ENCODE data around the gene NFILZ.

NFILZ gene, protein sequence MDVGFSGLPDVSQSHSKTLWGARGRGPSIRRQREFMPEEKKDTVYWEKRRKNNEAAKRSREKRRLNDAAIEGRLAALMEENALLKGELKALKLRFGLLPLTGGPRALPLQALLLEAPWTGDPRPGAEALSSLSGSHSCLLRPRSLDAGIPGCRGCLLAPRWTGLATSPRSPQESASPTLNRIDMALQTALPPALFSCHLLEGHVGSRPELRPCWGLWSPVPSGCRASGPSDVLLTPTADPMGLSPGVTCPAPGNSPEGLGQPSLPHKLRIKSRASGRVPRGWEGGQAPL

DNA sequence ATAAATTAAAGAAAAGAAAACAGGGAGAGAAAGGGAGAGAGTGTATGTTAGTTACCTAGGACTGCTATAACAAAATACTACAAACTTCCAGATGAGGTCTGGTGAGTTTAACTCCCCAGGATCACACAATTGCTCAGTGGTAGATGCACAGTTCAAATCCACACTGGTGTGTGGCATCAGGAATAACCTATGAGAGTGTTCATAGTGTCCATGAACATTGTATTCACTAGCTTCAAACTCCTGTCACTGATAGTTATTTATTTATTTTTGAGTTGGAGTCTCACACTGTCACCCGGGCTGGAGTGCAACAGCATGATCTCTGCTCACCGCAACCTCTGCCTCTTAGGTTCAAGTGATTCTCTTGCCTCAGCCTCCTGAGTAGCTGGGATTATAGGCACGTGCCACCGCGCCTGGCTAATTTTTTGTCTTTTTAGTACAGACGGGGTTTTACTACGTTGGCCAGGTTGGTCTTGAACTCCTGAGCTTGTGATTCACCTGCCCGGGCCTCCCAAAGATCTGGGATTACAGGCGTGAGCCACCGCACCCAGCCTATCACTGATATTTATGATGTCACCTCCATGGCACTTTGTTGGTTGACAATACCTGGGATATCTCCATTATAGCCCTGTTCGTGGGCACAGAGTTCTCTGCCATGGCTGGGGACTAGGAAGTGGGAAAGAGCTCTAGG is at the start of gene NFILZ:
TSS of gene NFILZ (plus strand) at position 638 of the 688 bp plus-strand sequence. CDS start 46,133 bp downstream, outside the sequence.
- FAIRE-seq: no peak
- DNase-seq (ENCODE audit: insufficient read length, low spot score): no peak

DNA sequence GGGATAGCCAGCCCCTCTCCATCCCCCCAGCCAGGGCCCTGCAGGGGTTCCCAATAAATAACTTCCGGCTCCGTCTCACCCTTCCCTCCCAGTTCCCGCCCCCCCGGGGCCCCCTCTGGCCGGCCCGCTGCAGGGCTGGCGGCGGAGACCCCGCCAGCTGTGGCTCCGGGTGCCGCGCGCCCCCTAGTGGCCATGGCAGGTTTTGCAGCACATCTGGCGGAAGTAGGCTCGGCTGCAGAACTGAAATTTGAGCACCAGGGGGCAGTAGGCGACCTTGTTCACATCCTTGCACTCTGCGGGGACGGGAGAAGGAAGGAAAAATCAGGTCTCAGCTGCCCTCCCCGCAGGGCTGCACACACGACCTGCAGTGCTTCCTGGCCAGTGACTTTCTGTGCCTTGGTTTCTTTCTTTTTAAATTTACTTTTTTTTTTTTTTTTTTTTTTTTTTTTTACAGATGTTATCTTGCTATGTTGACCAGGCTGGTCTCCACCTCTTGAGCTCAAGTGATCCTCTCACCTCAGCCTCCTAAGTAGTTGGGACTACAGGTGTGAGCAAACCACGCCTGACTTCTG is 49.6 kb upstream of the NFILZ start:
- FAIRE-seq: peak; percentile 92
- peak; percentile 78 for DNase-seq (ENCODE audit: insufficient read length, low spot score)

DNA sequence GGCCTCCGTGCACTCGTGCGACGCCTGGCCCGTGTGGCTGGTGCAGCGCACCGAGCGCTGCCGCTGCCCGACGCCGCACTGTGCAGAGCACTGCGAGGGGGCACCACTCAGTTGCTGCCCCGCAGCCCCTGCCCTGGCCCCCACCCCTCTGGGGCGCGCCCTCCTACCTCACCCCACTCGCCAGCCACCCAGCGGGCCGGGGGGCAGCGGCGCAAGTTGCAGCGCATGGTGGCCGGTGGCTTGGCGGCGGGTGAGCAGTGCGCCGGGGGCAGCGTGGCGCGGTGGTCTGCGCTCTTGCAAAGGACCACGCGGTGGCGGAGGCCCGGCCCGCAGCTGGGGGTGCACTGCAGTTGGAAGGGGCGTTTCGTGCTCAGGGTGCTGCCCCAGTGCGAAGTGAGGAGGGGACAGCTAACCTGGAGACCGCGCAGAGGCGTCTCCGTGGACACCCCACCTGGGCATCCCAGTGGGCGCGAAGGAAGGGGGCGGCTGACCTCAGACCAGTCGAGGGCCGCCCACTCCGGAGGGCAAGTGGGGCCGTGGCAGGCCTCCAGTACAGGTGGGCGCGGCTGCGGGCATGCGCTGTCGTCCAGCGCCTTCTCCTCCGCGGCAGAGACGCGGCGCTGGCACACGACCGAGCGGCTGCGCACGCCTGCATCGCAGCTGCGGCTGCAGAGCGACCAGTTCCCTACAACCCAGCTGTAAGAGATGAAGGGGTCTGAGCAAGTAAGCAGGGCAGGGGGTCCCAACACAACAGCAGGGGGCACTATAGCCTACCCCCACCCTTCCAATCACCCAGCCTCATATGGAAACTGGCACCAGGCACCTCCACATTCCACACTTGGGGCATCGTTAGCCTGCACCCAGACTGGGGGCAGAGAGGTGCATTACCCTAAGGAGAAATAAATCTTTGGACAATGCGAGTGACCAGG is 45.2 kb upstream of the NFILZ start:
- FAIRE-seq: no peak

DNA sequence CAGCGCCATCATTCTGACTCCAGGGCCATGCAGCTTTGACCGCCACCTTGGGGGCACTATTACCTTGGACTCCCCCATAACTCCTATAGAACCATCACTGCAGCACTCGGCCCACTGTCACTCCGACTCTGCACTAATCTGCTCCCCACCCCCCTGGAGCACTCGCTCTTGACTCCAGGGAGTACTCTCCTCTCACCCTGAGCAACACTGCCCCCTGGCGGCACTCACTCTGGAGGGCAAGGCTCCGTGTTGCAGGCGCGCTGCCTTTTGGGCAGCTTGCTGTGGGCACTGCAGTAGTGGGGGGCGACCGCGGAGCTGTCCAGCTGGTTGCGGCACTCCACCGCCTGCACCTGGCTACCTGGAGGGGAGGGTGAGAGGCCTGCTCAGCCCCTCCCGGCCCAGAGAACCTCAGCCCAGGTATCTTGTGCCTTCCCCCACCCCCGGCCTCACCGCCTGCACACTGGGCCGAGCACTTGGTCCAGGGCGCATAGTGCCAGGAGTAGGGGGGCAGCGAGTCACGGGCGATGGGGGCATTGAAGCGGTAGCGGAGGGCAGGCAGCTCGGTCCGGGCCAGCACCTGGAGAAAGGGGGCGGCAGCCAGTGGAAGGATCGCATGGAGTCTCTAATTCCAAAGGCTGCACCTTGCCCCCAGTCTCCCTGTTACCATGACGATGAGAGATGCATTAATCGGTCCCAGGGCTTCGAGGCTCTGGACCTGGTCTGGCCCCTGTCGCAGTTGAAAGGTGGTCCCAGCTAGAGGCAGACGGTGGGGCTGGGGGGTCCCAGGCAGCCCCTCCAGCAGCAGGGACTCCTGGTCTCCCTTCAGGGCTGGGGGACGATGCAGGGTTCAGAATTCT is 44.3 kb upstream of the NFILZ start:
- DNase-seq (ENCODE audit: insufficient read length, low spot score): no peak
- peak; percentile 38 for FAIRE-seq

More for the DNA sequence above, 45.2 kb upstream of the NFILZ start:
- no peak for DNase-seq (ENCODE audit: insufficient read length, low spot score)

DNA sequence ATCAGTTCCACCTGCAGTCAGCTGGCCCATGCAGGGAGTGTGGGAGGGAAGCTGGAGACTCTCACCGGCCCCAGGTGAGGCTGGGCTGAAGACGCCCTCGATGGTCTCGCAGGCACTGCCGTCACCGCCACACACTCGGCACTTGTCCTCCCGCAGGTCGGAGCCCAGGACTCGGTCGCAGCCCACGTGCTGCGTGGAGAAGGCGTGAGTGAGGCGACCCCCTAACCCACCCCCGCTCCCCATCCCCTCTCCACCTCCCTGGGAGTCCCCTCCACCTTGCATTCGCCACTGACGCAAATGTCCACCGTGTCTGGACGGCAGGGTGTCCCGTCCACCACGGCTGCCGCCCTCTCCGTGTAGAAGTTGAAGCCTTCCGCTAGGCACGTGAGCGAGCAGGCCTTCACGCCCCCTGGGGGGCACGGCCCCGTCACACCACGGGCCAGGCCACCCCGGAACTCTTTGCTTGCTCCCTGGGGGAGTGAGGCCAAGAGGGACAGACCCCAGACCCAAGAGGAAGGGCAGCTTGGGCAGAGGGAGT is 41.2 kb upstream of the NFILZ start:
- FAIRE-seq: no peak
- DNase-seq (ENCODE audit: insufficient read length, low spot score): no peak

DNA sequence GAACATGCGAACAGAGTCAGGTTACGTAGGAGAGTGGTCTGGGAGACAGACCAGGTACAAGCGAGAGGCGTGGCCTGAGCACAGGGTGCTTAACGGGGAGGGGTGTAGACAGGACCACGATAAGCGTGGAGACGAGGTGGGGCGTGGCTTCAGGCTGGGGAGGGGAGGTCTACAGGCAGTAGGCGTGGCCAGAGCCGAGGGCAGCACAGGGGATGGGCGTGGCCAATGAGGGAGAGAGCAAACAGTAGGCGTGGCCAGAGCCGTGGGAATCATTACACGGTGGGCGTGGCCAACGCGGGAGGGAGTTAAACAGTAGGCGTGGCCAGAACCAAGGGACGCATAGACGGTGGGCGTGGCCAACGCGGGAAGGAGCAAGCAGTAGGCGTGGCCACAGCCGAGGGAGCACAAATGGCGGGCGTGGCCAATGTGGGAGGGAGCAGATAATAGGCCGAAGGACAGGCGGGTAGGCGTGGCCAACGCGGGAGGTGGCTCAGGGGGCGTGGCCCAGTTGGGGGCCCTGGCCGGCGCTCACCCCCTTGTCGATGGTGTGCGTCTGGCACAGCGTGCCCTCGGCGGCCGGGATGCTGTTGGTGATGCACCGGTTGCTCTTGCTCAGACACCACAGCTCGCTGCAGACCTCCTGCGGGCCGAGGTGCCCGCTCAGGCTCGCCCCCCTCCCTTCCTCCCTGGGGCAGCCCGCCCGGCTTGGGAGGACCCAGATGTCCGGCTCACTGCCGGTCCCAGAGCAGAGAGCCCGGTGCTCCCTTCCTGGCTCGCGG is 38.0 kb upstream of the NFILZ start:
- FAIRE-seq (peak; percentile 100), DNase-seq (ENCODE audit: insufficient read length, low spot score) (peak; percentile 95)

DNA sequence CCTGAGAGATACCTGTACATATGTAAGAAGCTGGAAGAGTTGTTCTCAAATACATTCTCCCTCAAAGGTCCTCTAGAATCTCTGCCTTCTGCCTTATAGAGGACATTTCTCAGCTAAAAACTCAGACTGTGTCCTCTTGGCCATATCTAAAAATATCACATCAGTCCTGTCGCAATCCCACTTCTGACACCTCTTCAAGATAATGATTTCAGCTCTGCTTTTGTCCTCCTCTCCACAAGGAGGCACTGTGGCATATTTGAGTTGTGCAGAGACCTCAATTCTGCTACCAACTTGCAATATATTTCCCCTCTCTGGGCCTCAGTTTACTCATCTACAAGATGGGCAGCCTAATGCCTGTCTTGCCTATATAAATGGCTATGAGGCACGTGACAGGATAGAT is 36.5 kb upstream of the NFILZ start:
- FAIRE-seq: no peak
- DNase-seq (ENCODE audit: insufficient read length, low spot score): no peak

DNA sequence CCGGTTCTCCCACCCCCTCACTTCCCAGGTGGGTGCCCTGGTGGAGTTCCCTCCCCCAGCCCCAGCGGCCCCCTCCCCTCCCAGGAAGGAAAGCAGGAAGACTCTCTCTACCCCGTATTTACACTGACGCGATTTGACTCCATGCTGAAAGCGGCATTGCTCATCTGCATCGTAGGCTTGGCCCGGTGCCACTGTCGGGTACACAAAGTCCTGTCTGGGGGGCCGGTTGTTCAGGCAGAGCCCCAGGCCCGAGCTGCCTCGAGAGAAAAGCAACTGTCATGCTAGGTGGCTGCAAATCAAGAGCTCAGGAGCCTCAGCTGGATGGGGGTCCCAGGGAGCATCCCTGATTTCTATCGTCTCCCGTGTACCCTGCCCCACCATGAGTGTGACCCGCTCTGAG is 34.8 kb upstream of the NFILZ start:
- FAIRE-seq: no peak
- DNase-seq (ENCODE audit: insufficient read length, low spot score): no peak

DNA sequence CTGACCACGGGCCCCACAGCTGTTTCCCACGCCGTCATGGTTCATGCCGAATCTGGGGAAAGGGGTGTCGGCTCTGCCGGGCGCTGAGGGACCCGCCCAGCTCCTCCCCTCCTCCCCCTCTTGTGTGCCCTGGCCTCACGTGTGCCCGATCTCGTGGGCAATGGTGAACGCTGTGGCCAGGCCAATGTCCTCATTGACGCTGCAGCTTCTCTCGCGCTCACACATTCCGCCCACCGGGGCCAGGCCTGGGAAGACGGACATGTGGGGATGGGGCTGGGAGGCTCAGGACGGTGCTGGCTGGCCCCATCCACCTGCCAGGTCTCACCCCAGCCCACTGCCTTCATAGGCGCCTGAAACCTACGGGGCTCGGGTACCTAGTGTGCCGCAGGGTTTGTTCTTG is 34.3 kb upstream of the NFILZ start:
- FAIRE-seq: no peak
- DNase-seq (ENCODE audit: insufficient read length, low spot score): no peak

DNA sequence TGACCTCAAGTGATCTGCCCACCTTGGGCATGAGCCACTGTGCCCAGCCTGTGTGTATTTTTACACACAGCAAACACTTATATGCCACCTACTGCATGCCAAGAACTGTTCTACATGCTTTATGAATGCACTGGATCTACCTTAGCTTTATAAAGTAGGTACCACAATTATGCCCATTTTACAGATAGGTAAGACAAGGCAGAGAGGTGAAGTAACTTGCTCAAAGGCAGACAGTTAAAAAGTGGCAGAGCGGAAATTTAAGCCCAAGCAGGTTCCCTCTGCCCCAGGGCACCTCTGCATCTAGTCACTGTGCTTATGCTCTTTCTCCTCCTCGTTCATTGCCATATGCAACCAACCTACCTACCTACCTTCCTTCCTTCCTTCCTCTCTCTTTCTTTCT is 30.4 kb upstream of the NFILZ start:
- FAIRE-seq (no peak), DNase-seq (ENCODE audit: insufficient read length, low spot score) (no peak)

DNA sequence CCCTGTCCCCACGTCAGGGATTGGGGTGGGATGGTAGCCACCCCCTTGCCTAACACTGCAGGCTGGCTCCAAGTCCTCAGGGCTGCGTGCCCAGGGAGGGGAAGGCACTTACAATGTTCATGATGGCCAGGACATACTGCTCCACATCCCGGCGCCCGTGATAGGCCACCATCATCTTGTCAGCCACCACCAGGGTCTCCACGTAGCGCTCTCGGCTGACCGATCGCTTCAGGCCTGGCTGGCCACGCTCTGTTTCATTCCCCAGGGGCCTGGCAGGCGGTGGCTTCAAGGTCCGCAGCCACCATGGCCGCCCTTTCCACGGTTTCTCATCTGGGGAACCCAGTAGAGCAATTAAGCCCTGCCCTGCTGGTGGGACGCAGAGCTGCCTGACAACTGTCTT is 29.6 kb upstream of the NFILZ start:
- no peak for FAIRE-seq
- DNase-seq (ENCODE audit: insufficient read length, low spot score): no peak

DNA sequence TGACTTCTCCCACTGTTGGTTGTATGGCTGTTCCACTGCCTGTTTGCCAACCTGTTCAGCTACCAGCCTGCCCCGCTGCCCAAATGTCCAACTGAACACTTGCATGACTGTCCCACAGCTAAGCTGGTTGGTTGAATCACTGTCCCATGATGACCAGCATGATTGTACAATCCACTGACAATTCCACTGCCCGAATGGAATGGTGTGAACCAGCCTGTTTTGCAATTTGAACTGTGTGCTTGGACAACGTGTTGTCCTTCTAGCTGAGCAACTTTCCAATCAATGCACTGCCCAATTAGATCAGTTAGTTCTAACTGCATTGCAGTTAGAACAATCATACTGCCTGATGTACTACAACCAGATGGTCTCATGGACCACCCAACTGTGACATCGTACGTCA is 28.6 kb upstream of the NFILZ start:
- peak; percentile 90 for FAIRE-seq

DNA sequence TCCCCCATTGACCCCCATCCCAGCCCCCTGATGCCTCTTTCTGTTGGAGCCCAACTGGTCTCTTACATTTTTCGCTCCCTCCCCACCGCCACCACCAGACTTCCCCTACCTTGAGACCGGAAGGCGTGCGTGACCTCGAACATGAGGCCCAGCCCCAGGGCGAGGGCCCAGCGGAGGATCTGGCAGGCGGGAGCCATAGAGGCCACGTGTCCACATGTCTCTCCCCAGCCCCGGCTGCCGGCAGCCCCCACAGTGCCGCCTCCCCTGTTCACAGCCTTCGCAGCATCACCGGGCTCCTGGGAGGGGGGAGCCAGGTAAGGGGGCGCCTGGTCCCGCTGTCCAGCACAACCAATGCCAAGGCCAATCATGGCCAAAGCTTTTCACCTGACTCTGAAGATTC is 24.9 kb upstream of the NFILZ start:
- DNase-seq (ENCODE audit: insufficient read length, low spot score): no peak
- no peak for FAIRE-seq

More for the DNA sequence above, 28.6 kb upstream of the NFILZ start:
- no peak for DNase-seq (ENCODE audit: insufficient read length, low spot score)

DNA sequence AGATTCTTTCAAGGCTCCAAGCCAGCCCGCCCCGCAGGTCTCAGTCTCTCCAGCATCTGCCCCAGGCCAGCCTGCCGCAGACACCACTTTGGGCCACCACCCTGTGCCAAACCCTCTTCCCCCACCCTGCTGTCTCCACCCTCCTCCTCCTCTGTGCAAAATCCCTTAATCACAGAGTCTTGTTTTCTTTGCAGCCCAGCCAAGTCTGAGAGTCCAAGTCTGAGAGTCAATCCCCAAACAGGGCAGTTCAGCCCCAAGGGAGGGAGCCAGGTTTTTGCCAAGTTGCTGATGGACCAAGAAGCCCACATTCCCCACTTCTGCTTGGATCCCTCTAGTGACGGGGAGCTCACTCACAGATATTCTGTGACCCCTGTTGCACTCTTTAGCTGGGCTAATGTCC is 23.0 kb upstream of the NFILZ start:
- FAIRE-seq (no peak), DNase-seq (ENCODE audit: insufficient read length, low spot score) (no peak)

DNA sequence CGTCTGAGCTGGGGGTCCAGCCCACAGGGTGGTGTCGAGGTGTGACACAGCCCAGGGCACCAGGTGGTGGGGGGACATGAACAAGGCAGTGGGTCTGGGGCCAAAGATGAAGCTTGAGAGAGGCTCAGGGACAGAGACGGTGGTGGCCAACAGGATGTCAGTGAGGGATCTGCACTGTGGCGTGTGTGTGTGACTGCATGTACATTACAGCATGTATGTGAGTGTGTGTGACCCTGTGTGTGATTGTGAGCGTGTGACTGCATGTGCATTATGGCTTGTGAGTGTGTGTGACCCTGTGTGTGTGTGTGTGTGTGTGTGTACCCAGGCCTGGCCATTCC is 21.5 kb upstream of the NFILZ start:
- DNase-seq (ENCODE audit: insufficient read length, low spot score) (no peak), FAIRE-seq (peak; percentile 97)

DNA sequence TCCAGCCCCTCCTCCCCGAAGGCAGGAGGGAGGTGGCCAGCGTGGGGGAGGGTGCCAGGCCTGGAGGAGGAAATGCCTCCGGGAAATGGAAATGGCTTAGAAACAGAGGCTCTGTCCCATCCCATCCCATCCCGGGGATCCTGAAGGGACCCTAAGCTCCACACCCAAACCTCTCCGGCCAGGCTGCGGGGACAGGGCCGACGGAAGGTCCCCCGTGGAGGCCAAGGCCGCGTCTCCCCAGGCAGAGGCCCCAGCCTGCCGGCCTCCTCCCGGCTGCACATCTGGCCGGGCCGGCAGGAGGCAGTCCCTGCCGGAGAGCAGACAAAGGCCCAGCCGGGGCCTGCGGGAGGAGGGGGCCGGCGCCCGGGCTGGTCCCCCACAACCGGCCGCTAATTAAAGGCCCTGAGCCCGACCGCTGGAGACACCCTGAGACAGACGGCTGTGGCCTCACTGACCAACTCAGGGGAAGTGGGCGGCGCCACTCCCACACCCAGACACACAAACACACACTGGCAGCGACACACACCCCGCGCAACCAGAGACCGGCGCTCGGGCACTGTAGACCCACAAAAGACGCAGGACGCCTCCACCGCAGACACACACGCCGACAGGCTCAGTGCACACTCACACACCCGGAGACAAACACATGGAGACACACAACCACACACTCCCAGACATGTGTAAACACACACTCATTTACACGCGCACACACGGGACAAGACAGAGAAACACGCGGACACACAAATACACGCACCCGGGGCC is 21.0 kb upstream of the NFILZ start:
- DNase-seq (ENCODE audit: insufficient read length, low spot score): peak; percentile 60
- FAIRE-seq: no peak

DNA sequence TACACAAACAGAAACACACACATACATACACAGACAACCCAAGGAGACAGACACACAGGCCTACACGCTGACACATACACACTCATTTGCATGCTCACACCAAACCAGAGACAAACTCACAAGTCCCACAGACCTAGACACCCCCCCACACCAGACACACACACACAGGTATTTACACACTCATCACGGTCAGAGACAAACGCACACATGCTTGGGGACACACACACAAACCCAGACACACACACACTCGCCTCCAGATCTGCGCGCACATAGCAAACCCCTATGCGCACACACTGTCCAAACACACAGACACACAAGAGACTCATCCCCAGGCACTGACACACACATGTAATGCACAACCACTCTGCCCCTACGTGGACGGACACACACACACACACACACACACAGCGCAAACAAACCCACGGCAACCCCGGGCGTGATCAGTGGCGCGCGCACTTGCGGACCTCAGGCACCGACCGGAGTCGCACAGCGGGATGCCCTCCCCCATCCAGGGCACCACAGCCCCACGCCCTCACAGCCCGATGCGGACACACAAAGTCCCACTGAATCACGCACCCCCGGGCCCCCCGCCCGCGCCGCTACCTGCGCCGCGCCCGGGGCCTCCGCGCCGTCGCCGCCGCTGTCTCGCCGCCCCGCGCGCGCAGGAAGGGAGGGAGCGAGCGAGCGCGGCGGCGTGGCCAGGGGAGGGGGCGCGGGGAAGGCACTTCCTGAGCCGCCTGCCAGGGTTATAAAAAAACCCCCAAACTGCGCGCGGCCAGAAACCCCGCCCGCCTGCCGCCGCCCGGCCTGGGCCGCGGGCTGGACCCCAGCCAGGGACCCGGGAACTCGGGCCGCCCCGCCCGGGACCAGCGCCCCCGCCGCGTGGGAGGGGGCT is 20.1 kb upstream of the NFILZ start, which contains the start of gene ADAMTS10:
TSS of gene ADAMTS10 (minus strand) at position 675 of the 895 bp plus-strand sequence. CDS start 5,005 bp downstream, outside the sequence.
- DNase-seq (ENCODE audit: insufficient read length, low spot score): peak; percentile 41
- FAIRE-seq: no peak

Measured in HTR-8/SVneo (cell line).